ENCODE measurements around the gene AK8. TPM values are rescaled to one million over a fixed set of nuclear protein-coding genes. Genes with fewer than 3 reads are reported as not detected.

The AK8 gene
- total RNA-seq, 1 donor from 2014 or later = 0.74 TPM

DNA sequence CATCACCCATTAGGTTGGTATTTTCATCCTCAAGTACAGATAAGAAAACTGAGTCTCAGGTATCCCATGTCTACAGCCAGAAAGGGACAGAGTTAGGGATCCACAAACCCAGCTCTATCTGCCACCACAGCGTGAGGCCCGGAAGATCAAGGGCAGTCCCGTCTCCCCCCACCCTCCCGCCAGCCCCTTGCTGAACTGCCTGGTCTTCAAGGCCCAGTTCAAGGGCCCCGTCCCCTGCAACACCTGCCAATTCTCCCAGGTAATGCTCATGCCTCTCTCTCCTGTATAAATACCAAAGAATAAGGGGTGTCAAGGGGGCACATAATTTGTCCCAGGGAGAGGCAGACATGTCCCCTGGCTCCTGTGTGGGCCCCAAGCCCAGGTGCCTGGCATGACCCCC lies 50.7 kb downstream of the AK8 start:
- H3K4me3 ChIP-seq = no peak overlapping the region
- H3K9me3 ChIP-seq (replicated peaks) = no peaks in the 10 kb centered on the region
- intact Hi-C loops (cut with micrococcal nuclease) = no loop called here
- no peaks in the 10 kb centered on the region for H3K36me3 ChIP-seq
- no peaks in the 10 kb centered on the region for H3K4me1 ChIP-seq
- no peak for DNase-seq
- no peak for TF ChIP-seq CTCF (IDR thresholded peaks at IDR 0.05; ENCODE audit: borderline replicate concordance)
- no peaks in the 10 kb centered on the region for H3K27me3 ChIP-seq (ENCODE audit: low read depth)
- H3K27ac ChIP-seq (replicated peaks) = no peak overlapping the region

GRCh38 chr9:132826621-132827365 lies 51.3 kb downstream of the AK8 start:
- no peak for DNase-seq
- H3K9me3 ChIP-seq (replicated peaks) = no peaks in the 10 kb centered on the region
- TF ChIP-seq CTCF (IDR thresholded peaks at IDR 0.05; ENCODE audit: borderline replicate concordance) = no peak
- no peaks in the 10 kb centered on the region for H3K4me1 ChIP-seq
- no peaks in the 10 kb centered on the region for H3K27me3 ChIP-seq (ENCODE audit: low read depth)
- intact Hi-C loops (cut with micrococcal nuclease) = no loop called here
- no peak overlapping the region for H3K27ac ChIP-seq (replicated peaks)
- no peaks in the 10 kb centered on the region for H3K36me3 ChIP-seq
- H3K4me3 ChIP-seq = no peak overlapping the region

GRCh38 chr9:132826131-132826530 lies 52.0 kb downstream of the AK8 start:
- TF ChIP-seq CTCF (IDR thresholded peaks at IDR 0.05; ENCODE audit: borderline replicate concordance) = no peak
- intact Hi-C loops (cut with micrococcal nuclease) = no loop called here
- no peak for DNase-seq
- no peaks in the 10 kb centered on the region for H3K9me3 ChIP-seq (replicated peaks)
- no peak overlapping the region for H3K27ac ChIP-seq (replicated peaks)
- H3K4me3 ChIP-seq = no peak overlapping the region
- H3K27me3 ChIP-seq (ENCODE audit: low read depth) = no peaks in the 10 kb centered on the region
- H3K36me3 ChIP-seq = no peaks in the 10 kb centered on the region
- H3K4me1 ChIP-seq = no peaks in the 10 kb centered on the region

- intact Hi-C loops (cut with micrococcal nuclease) = no loop called here
- no peak for DNase-seq
- H3K4me1 ChIP-seq = no peaks in the 10 kb centered on the region
Measured at GRCh38 chr9:132825430-132825829, 52.7 kb downstream of the AK8 start.

DNA sequence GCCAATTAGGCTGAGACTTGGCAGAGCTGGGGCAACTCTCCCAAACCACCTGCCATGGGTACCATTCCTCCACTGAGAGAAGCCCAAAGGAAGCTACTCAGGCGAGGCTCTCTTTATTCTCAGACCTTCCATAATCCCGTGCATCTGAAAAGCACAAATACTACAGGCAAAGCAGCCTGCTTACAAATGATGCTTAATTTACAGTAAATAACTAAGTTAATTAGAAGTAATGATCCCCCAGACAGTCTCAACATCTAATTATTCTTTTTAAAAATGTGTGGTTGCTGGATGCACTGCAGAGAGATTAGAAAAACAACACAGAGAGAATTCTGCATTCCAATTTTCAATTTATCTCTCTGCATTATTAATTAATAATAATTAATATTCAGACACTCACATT lies 53.1 kb downstream of the AK8 start:
- intact Hi-C loops (cut with micrococcal nuclease) = no loop called here
- H3K27ac ChIP-seq (replicated peaks) = no peak overlapping the region

More at GRCh38 chr9:132825430-132825829, 52.7 kb downstream of the AK8 start:
- no peak for TF ChIP-seq CTCF (IDR thresholded peaks at IDR 0.05; ENCODE audit: borderline replicate concordance)
- Histone ChIP-seq H3K27me3 (ENCODE audit: low read depth) (no peaks in the 10 kb centered on the region), H3K4me3 (no peak overlapping the region), H3K36me3 (no peaks in the 10 kb centered on the region), H3K27ac (replicated peaks) (no peak overlapping the region), H3K9me3 (replicated peaks) (no peaks in the 10 kb centered on the region)

More for the DNA sequence above, 53.1 kb downstream of the AK8 start:
- TF ChIP-seq CTCF (IDR thresholded peaks at IDR 0.05; ENCODE audit: borderline replicate concordance) = no peak
- no peaks in the 10 kb centered on the region for H3K9me3 ChIP-seq (replicated peaks)
- no peaks in the 10 kb centered on the region for H3K36me3 ChIP-seq
- H3K4me3 ChIP-seq = no peak overlapping the region
- H3K27me3 ChIP-seq (ENCODE audit: low read depth) = no peaks in the 10 kb centered on the region
- no peaks in the 10 kb centered on the region for H3K4me1 ChIP-seq
- no peak for DNase-seq

All from left ventricle myocardium inferior (tissue), 1 donor.